Activated CD8-positive, alpha-beta memory T cell treated with anti-CD3 and anti-CD28 coated beads for 24 hours (primary cell): Measurements from ENCODE around the gene ANKRD44.
A peak's percentile ranks its signal among the peaks of the same experiment; 100 is the strongest.

Experiments
- DNase-seq: peaks from one replicate; pipeline ENCODE4 v3.0.0-alpha.2; 2020

ANKRD44 gene

GRCh38 chr2:197168705-197169104, 141.9 kb downstream of the ANKRD44 start:
- DNase-seq, result peak; percentile 83

GRCh38 chr2:197167608-197168314, 142.8 kb downstream of the ANKRD44 start:
- no peak for DNase-seq

- no peak for DNase-seq
Measured at GRCh38 chr2:197165020-197165419, 145.6 kb downstream of the ANKRD44 start.

- no peak for DNase-seq
Measured at GRCh38 chr2:197164141-197164754, 146.3 kb downstream of the ANKRD44 start.

GRCh38 chr2:197163712-197164140, 146.9 kb downstream of the ANKRD44 start:
- DNase-seq, result no peak

GRCh38 chr2:197161774-197162173, 148.8 kb downstream of the ANKRD44 start:
- DNase-seq, result no peak

- DNase-seq, result no peak
Measured at GRCh38 chr2:197159661-197160211, 150.8 kb downstream of the ANKRD44 start.

GRCh38 chr2:197158591-197159550, 151.7 kb downstream of the ANKRD44 start:
- DNase-seq, result no peak

GRCh38 chr2:197157879-197158537, 152.6 kb downstream of the ANKRD44 start:
- DNase-seq, result no peak

GRCh38 chr2:197156771-197157170, 153.8 kb downstream of the ANKRD44 start:
- DNase-seq, result no peak

GRCh38 chr2:197152451-197153228, 157.9 kb downstream of the ANKRD44 start:
- no peak for DNase-seq

GRCh38 chr2:197149546-197149945, 161.0 kb downstream of the ANKRD44 start:
- no peak for DNase-seq

GRCh38 chr2:197148401-197148800, 162.2 kb downstream of the ANKRD44 start:
- DNase-seq, result no peak

- no peak for DNase-seq
Measured at GRCh38 chr2:197147942-197148341, 162.6 kb downstream of the ANKRD44 start.

GRCh38 chr2:197146995-197147394, 163.6 kb downstream of the ANKRD44 start:
- DNase-seq, result no peak

- no peak for DNase-seq
Measured at GRCh38 chr2:197145471-197146056, 165.0 kb downstream of the ANKRD44 start.

- no peak for DNase-seq
Measured at GRCh38 chr2:197144183-197144582, 166.4 kb downstream of the ANKRD44 start.

GRCh38 chr2:197141702-197142473, 168.7 kb downstream of the ANKRD44 start:
- no peak for DNase-seq

- DNase-seq, result no peak
Measured at GRCh38 chr2:197140045-197140444, 170.5 kb downstream of the ANKRD44 start.

GRCh38 chr2:197138506-197138905, 172.1 kb downstream of the ANKRD44 start:
- no peak for DNase-seq
